HG03064 (cell line): ENCODE results near the gene FKBP1A.
"Not testable (repeated sequence)": the region's sequence is repeated elsewhere in the genome, so short reads cannot be mapped to it uniquely, and the experiment has no call there.

Experiments
- ATAC-seq: cut with Tn5 transposase; IDR thresholded peaks from one replicate; pipeline ENCODE4 v1.9.1; 2021; ENCODE audit warnings: low read depth; ENCODE audit not compliant: unreplicated experiment

Gene FKBP1A

GRCh38 chr20:1369970-1370369 is 22.9 kb downstream of the FKBP1A start:
- no peak for ATAC-seq

- ATAC-seq: no peak
Observed at GRCh38 chr20:1368448-1369199, 24.2 kb downstream of the FKBP1A start.

GRCh38 chr20:1367479-1367878 is 25.4 kb downstream of the FKBP1A start:
- ATAC-seq: no peak

- ATAC-seq: no peak
Observed at GRCh38 chr20:1364106-1364505, 28.7 kb downstream of the FKBP1A start.

GRCh38 chr20:1363522-1363921 is 29.3 kb downstream of the FKBP1A start:
- ATAC-seq: no peak

GRCh38 chr20:1362484-1362883 is 30.4 kb downstream of the FKBP1A start:
- ATAC-seq: no peak

GRCh38 chr20:1360094-1360846 is 32.6 kb downstream of the FKBP1A start:
- no peak for ATAC-seq

GRCh38 chr20:1357921-1358671 is 34.8 kb downstream of the FKBP1A start:
- ATAC-seq: no peak

GRCh38 chr20:1353956-1354355 is 38.9 kb downstream of the FKBP1A start:
- no peak for ATAC-seq

GRCh38 chr20:1346315-1346969 is 46.4 kb downstream of the FKBP1A start:
- no peak for ATAC-seq

- no peak for ATAC-seq
Observed at GRCh38 chr20:1345756-1346093, 47.1 kb downstream of the FKBP1A start.

GRCh38 chr20:1345030-1345755 is 47.7 kb downstream of the FKBP1A start:
- ATAC-seq: no peak

- not testable (repeated sequence) for ATAC-seq
Observed at GRCh38 chr20:1343446-1344124, 49.3 kb downstream of the FKBP1A start.

GRCh38 chr20:1341561-1342265 is 51.1 kb downstream of the FKBP1A start:
- ATAC-seq: no peak

GRCh38 chr20:1338801-1339200 is 54.1 kb downstream of the FKBP1A start:
- no peak for ATAC-seq

- ATAC-seq: no peak
Observed at GRCh38 chr20:1338096-1338495, 54.8 kb downstream of the FKBP1A start.

GRCh38 chr20:1337441-1337840 is 55.4 kb downstream of the FKBP1A start:
- no peak for ATAC-seq

GRCh38 chr20:1336699-1337367 is 56.0 kb downstream of the FKBP1A start:
- ATAC-seq: no peak
